H9 (cell line): ENCODE data around the gene PRCC. TPM values are rescaled to one million over a fixed set of nuclear protein-coding genes. Genes with fewer than 3 reads are reported as not detected.

Experiments
- DNase-seq: peaks from one replicate; pipeline ENCODE4 v3.0.0-alpha.2; 2017
- H2AFZ ChIP-seq: one replicate; pipeline ENCODE4 v1.6.1; 2013; ENCODE audit warnings: mild to moderate bottlenecking, low read length, control low read depth, moderate library complexity
- H2AK5ac ChIP-seq: 2 replicates; pipeline ENCODE4 v1.6.1; 2013; ENCODE audit warnings: low read length, control low read depth, mixed read lengths; ENCODE audit not compliant: insufficient read length
- H2BK120ac ChIP-seq: one replicate; pipeline ENCODE4 v1.6.1; 2013; ENCODE audit warnings: low read depth, mild to moderate bottlenecking, low read length, control low read depth, inconsistent platforms; ENCODE audit not compliant: poor library complexity, severe bottlenecking
- H2BK12ac ChIP-seq: 2 replicates; pipeline ENCODE4 v1.6.1; 2013; ENCODE audit warnings: low read length, control low read depth, mixed read lengths, low read depth; ENCODE audit not compliant: insufficient read length
- H2BK15ac ChIP-seq: 2 replicates; pipeline ENCODE4 v1.6.1; 2013; ENCODE audit warnings: low read depth, low read length, control low read depth
- H2BK20ac ChIP-seq: one replicate; pipeline ENCODE4 v1.6.1; 2013; ENCODE audit warnings: low read depth, mild to moderate bottlenecking, low read length, control low read depth, inconsistent platforms; ENCODE audit not compliant: poor library complexity, severe bottlenecking
- H2BK5ac ChIP-seq: 2 replicates; pipeline ENCODE4 v1.6.1; 2013; ENCODE audit warnings: low read length, control low read depth, mixed read lengths; ENCODE audit not compliant: insufficient read length
- H3K14ac ChIP-seq: 2 replicates; pipeline ENCODE4 v1.6.1; 2013; ENCODE audit warnings: low read length, control low read depth; ENCODE audit not compliant: insufficient read depth
- H3K18ac ChIP-seq: 2 replicates; pipeline ENCODE4 v1.6.1; 2013; ENCODE audit warnings: low read depth, mild to moderate bottlenecking, mixed read lengths, low read length, control low read depth; ENCODE audit not compliant: insufficient read length
- H3K23ac ChIP-seq: 2 replicates; pipeline ENCODE4 v1.6.1; 2013; ENCODE audit warnings: low read length, control low read depth, mixed read lengths, low read depth; ENCODE audit not compliant: insufficient read length
- H3K23me2 ChIP-seq: 2 replicates; pipeline ENCODE4 v1.6.1; 2013; ENCODE audit warnings: low read depth, mild to moderate bottlenecking, mixed read lengths, low read length, control low read depth; ENCODE audit not compliant: insufficient read length, poor library complexity, severe bottlenecking
- H3K27ac ChIP-seq: 2 replicates; pipeline ENCODE4 v1.5.1; 2013; ENCODE audit warnings: low read length, control low read depth, mixed read lengths, low read depth; ENCODE audit not compliant: insufficient read length
- H3K27me3 ChIP-seq: 2 replicates; pipeline ENCODE4 v1.6.1; 2013; ENCODE audit warnings: low read length, control low read depth, inconsistent platforms; ENCODE audit not compliant: insufficient read depth
- H3K4ac ChIP-seq: 2 replicates; pipeline ENCODE4 v1.6.1; 2013; ENCODE audit warnings: low read depth, mild to moderate bottlenecking, control low read depth, inconsistent platforms, low read length, moderate library complexity
- H3K4me1 ChIP-seq: 2 replicates; pipeline ENCODE4 v1.6.1; 2013; ENCODE audit warnings: low read length, control low read depth, inconsistent platforms; ENCODE audit not compliant: insufficient read depth
- H3K4me2 ChIP-seq: 2 replicates; pipeline ENCODE4 v1.6.1; 2013; ENCODE audit warnings: low read length, control low read depth, mixed read lengths; ENCODE audit not compliant: insufficient read length, insufficient read depth
- H3K56ac ChIP-seq: 2 replicates; pipeline ENCODE4 v1.6.1; 2013; ENCODE audit warnings: low read depth, mild to moderate bottlenecking, mixed read lengths, low read length, control low read depth; ENCODE audit not compliant: insufficient read length
- H3K79me1 ChIP-seq: 2 replicates; pipeline ENCODE4 v1.6.1; 2013; ENCODE audit warnings: low read depth, mild to moderate bottlenecking, moderate library complexity, low read length, control low read depth, inconsistent platforms; ENCODE audit not compliant: insufficient read depth, poor library complexity, severe bottlenecking
- H3K79me2 ChIP-seq: 2 replicates; pipeline ENCODE4 v1.6.1; 2013; ENCODE audit warnings: low read length, control low read depth, inconsistent platforms; ENCODE audit not compliant: insufficient read depth
- H3K9ac ChIP-seq: 2 replicates; pipeline ENCODE4 v1.6.1; 2013; ENCODE audit warnings: low read length, control low read depth, mixed read lengths; ENCODE audit not compliant: insufficient read length; ENCODE audit errors: extremely low read depth
- H3K9me3 ChIP-seq: one replicate; pipeline ENCODE4 v1.6.1; 2013; ENCODE audit warnings: low read depth, low read length, inconsistent platforms; ENCODE audit not compliant: control insufficient read depth
- H3T11ph ChIP-seq: one replicate; pipeline ENCODE4 v1.6.1; 2013; ENCODE audit warnings: mild to moderate bottlenecking, low read length, control low read depth, inconsistent platforms
- H4K20me1 ChIP-seq: one replicate; pipeline ENCODE4 v1.6.1; 2013; ENCODE audit not compliant: control insufficient read depth, insufficient read length, insufficient read depth
- H4K5ac ChIP-seq: 2 replicates; pipeline ENCODE4 v1.6.1; 2013; ENCODE audit warnings: low read depth, mild to moderate bottlenecking, mixed read lengths, low read length, control low read depth; ENCODE audit not compliant: insufficient read length
- H4K8ac ChIP-seq: replicated peaks from 2 replicates; pipeline ENCODE4 v1.6.1; 2013; ENCODE audit warnings: low read length, control low read depth, mixed read lengths, low read depth; ENCODE audit not compliant: insufficient read length
- H4K91ac ChIP-seq: 2 replicates; pipeline ENCODE4 v1.6.1; 2013; ENCODE audit warnings: low read depth, mild to moderate bottlenecking, moderate library complexity, mixed read lengths, low read length, control low read depth; ENCODE audit not compliant: insufficient read length
- H3K27ac Mint-ChIP-seq, 3 experiments: 2 replicates in 2 of 3; 3 replicates in 1 of 3; pipeline ENCODE4 v1.8.0; 2020 to 2021; ENCODE audit warnings: mixed read lengths in 3 of 3, mild to moderate bottlenecking in 1 of 3, moderate library complexity in 1 of 3
- H3K27me3 Mint-ChIP-seq: 2 replicates; pipeline ENCODE4 v1.8.0; 2021; ENCODE audit warnings: low read depth, mild to moderate bottlenecking, moderate library complexity, mixed read lengths
- H3K36me3 Mint-ChIP-seq, 3 experiments: 2 replicates in 2 of 3; 3 replicates in 1 of 3; pipeline ENCODE4 v1.8.0; 2020 to 2021; ENCODE audit warnings: low read depth in 3 of 3, mixed read lengths in 3 of 3; ENCODE audit not compliant: insufficient read depth in 1 of 3
- H3K4me1 Mint-ChIP-seq, 2 experiments: 2 replicates each; pipeline ENCODE4 v1.8.0; 2020; ENCODE audit warnings: mixed read lengths in 2 of 2
- H3K4me3 Mint-ChIP-seq, 2 experiments: 2 replicates in 1 of 2; 3 replicates in 1 of 2; pipeline ENCODE4 v1.8.0; 2020 to 2021; ENCODE audit warnings: mild to moderate bottlenecking in 2 of 2, mixed read lengths in 2 of 2, moderate library complexity in 1 of 2
- H3K9me3 Mint-ChIP-seq, 2 experiments: 2 replicates in 1 of 2; 3 replicates in 1 of 2; pipeline ENCODE4 v1.8.0; 2020; ENCODE audit warnings: mild to moderate bottlenecking in 2 of 2, mixed read lengths in 2 of 2, moderate library complexity in 1 of 2
- WGBS: extraction: QIAGEN DNeasy Blood & Tissue Kit; methylation state at CpG from one replicate; pipeline ENCODE4 v1.1.7; 2013; ENCODE audit warnings: missing lambda C conversion rate, low lambda C conversion rate, mixed read lengths; ENCODE audit not compliant: insufficient read length; ENCODE audit errors: extremely low coverage; 5-methylcytosine and 5-hydroxymethylcytosine counted together
- total RNA-seq: library from RNA; stranded (reverse); gene quantifications from 2 replicates; pipeline ENCODE4 v1.2.1, GENCODE V29; 2021
- TF ChIP-seq, protein P1 (sequence below): fragments of 200-600 bp; sonication (generic); conservative IDR thresholded peaks from 3 replicates; pipeline ENCODE4 v1.8.0; 2021; ENCODE audit warnings: antibody characterized with exemption, mild to moderate bottlenecking

PRCC gene
- total RNA-seq, 1 experiment from 2014 or later = 129 TPM

GRCh38 chr1:156727926-156728598, 39.3 kb upstream of the PRCC start, which contains the start of gene METTL25B:
METTL25B (plus strand) TSS chr1:156728469; CDS start chr1:156729105, 636 bp downstream.
- peaks cover 18 to 21% (median 21%) of the 10 kb centered on the region in 3 experiments for H3K36me3 Mint-ChIP-seq
- no peak within 1 kb of the TSS for H2AFZ ChIP-seq

More at GRCh38 chr1:156727926-156728598, 39.3 kb upstream of the PRCC start, which contains the start of gene METTL25B:
- H4K20me1 ChIP-seq = peaks cover 3% of the 10 kb centered on the region
- no peak within 1 kb of the TSS for H3K23ac ChIP-seq
- H3K27ac Mint-ChIP-seq = peak within 1 kb of the TSS; percentile 93 to 99 (median 98)
- peak within 1 kb of the TSS; percentile 91 for H3K9ac ChIP-seq
- peak within 1 kb of the TSS; percentile 97 for H3K4me2 ChIP-seq
- no peak within 1 kb of the TSS; a peak in 1 of 5 replicates for H3K4me3 Mint-ChIP-seq
- no peak within 1 kb of the TSS for H3K56ac ChIP-seq
- peak within 1 kb of the TSS; percentile 34 for H4K5ac ChIP-seq
- H3K14ac ChIP-seq = peak within 1 kb of the TSS; percentile 88
- H3K23me2 ChIP-seq = no peaks in the 10 kb centered on the region
- TF ChIP-seq, protein P1, sequence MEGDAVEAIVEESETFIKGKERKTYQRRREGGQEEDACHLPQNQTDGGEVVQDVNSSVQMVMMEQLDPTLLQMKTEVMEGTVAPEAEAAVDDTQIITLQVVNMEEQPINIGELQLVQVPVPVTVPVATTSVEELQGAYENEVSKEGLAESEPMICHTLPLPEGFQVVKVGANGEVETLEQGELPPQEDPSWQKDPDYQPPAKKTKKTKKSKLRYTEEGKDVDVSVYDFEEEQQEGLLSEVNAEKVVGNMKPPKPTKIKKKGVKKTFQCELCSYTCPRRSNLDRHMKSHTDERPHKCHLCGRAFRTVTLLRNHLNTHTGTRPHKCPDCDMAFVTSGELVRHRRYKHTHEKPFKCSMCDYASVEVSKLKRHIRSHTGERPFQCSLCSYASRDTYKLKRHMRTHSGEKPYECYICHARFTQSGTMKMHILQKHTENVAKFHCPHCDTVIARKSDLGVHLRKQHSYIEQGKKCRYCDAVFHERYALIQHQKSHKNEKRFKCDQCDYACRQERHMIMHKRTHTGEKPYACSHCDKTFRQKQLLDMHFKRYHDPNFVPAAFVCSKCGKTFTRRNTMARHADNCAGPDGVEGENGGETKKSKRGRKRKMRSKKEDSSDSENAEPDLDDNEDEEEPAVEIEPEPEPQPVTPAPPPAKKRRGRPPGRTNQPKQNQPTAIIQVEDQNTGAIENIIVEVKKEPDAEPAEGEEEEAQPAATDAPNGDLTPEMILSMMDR = no peak
- peaks cover 17% of the 10 kb centered on the region for H3K79me1 ChIP-seq
- H3T11ph ChIP-seq = no peak within 1 kb of the TSS
- no peak within 1 kb of the TSS for H4K91ac ChIP-seq
- H2AK5ac ChIP-seq = no peak within 1 kb of the TSS
- H2BK20ac ChIP-seq = no peak within 1 kb of the TSS
- no peak within 1 kb of the TSS for H3K4ac ChIP-seq
- H2BK12ac ChIP-seq = no peak within 1 kb of the TSS
- no peak within 1 kb of the TSS for H2BK5ac ChIP-seq
- H2BK15ac ChIP-seq = no peak within 1 kb of the TSS
- no peak within 1 kb of the TSS for H4K8ac ChIP-seq
- no peaks in the 10 kb centered on the region for H3K9me3 Mint-ChIP-seq
- H3K27me3 ChIP-seq = no peaks in the 10 kb centered on the region
- peak within 1 kb of the TSS; percentile 56 for H3K18ac ChIP-seq
- H3K27me3 Mint-ChIP-seq = no peaks in the 10 kb centered on the region; the same call in 1 of the 2 replicates
- H3K79me2 ChIP-seq = peaks cover 27% of the 10 kb centered on the region; the same call in 1 of the 2 replicates
- peak; percentile 88 for DNase-seq
- H3K27ac ChIP-seq = no peak within 1 kb of the TSS
- peaks cover 10 to 14% of the 10 kb centered on the region in 2 experiments for H3K4me1 Mint-ChIP-seq
- H3K4me1 ChIP-seq = peaks cover 5% of the 10 kb centered on the region
- no CpG with 5 or more reads among the region's 46 CpGs for WGBS
- no peak within 1 kb of the TSS for H2BK120ac ChIP-seq
- no peaks in the 10 kb centered on the region for H3K9me3 ChIP-seq
